ENCODE measurements around the gene DNAJC15.
A peak's percentile ranks its signal among the peaks of the same experiment; 100 is the strongest.

DNAJC15 gene

DNA sequence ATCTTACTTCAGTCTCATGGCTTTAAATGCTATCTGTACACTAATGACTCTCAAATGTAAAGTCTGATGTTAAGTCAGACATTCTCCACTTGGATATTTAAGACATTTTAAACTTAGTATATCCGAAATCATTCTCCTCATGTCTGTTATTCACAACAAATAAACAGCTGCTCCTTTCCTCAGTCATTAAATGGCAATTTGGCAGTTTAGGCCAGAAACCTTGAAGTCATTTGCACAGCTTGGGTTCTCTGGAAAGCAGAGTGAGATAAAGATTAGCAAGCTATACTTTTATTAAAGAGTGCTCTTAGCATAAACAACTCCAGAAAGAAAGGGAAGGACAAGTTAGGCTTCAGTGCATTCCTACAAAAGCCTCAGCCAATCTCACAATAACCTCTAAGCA lies 53.7 kb downstream of the DNAJC15 start:
- no peak for DNase-seq (ENCODE audit: low read depth)

GRCh38 chr13:43077461-43077860 lies 54.1 kb downstream of the DNAJC15 start:
- H3K4me3 ChIP-seq (ENCODE audit: low read depth, low read length), result no peak overlapping the region
- DNase-seq (ENCODE audit: low read depth), result no peak

More for the DNA sequence above, 53.7 kb downstream of the DNAJC15 start:
- no peak overlapping the region for H3K4me3 ChIP-seq (ENCODE audit: low read depth, low read length)

GRCh38 chr13:43077906-43078305 lies 54.5 kb downstream of the DNAJC15 start:
- H3K4me3 ChIP-seq (ENCODE audit: low read depth, low read length), result no peak overlapping the region
- DNase-seq (ENCODE audit: low read depth), result no peak

DNA sequence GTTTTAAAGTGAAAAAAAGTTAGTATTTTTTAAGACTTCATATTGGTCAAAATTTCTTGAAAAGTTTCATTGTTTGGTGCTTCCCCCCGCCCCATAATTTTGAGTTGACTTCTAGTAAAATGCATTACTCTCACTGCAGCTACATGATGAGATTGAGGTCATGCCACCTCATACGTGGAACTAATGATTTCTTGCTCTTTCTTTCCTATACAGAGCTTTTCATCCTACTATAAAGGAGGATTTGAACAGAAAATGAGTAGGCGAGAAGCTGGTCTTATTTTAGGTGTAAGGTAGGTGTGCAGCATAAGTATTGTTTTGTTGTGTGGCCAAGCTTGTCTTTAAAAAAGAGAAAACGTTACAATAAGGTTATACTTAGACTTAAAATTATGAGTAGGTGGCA lies 55.0 kb downstream of the DNAJC15 start:
- H3K4me3 ChIP-seq (ENCODE audit: low read depth, low read length), result no peak overlapping the region
- DNase-seq (ENCODE audit: low read depth), result no peak

- no peak for DNase-seq (ENCODE audit: low read depth)
- no peak overlapping the region for H3K4me3 ChIP-seq (ENCODE audit: low read depth, low read length)
These were observed 56.1 kb downstream of the DNAJC15 start for GRCh38 chr13:43079392-43079931.

DNA sequence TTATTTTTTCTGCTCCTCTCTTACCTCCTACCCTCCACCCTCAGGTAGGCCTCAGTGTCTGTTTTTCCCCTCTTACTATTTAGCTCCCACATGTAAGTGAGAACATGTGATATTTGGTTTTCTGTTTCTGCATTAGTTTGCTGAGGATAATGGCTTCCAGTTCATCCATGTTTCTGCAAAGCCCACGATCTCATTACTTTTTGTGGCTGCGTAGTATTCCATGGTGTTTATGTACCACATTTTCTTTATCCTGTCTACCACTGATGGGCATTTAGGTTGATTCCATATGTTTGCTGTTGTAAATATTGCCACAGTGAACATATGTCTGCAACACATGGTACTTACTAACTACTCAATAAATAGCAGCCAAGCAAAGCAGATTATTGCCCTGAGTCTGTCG lies 56.8 kb downstream of the DNAJC15 start:
- DNase-seq (ENCODE audit: low read depth), result no peak
- no peak overlapping the region for H3K4me3 ChIP-seq (ENCODE audit: low read depth, low read length)

GRCh38 chr13:43081866-43082265 lies 58.5 kb downstream of the DNAJC15 start:
- DNase-seq (ENCODE audit: low read depth), result no peak
- no peak overlapping the region for H3K4me3 ChIP-seq (ENCODE audit: low read depth, low read length)

GRCh38 chr13:43083750-43084149 lies 60.4 kb downstream of the DNAJC15 start:
- no peak for DNase-seq (ENCODE audit: low read depth)
- H3K4me3 ChIP-seq (ENCODE audit: low read depth, low read length), result no peak overlapping the region

DNA sequence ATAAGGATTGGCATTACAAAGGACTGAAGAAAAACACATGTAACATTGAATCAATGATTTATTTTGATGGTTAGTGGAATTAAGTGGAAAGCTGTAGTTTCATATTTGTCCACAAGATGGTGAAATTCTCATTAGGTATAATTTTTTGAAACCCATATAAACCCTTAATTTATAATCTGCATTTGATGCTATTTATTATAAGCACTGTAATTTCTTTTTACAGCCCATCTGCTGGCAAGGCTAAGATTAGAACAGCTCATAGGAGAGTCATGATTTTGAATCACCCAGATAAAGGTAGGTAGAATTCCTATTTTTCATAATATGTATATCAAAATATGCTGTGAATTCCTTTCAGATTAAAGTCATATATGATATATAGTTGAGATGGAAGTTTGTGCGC lies 62.2 kb downstream of the DNAJC15 start:
- no peak for DNase-seq (ENCODE audit: low read depth)

GRCh38 chr13:43086181-43086580 lies 62.8 kb downstream of the DNAJC15 start:
- DNase-seq (ENCODE audit: low read depth), result no peak

More for the DNA sequence above, 62.2 kb downstream of the DNAJC15 start:
- no peak overlapping the region for H3K4me3 ChIP-seq (ENCODE audit: low read depth, low read length)

GRCh38 chr13:43088093-43088511 lies 64.7 kb downstream of the DNAJC15 start:
- peak; percentile 7 for DNase-seq (ENCODE audit: low read depth)
- H3K4me3 ChIP-seq (ENCODE audit: low read depth, low read length), result no peak overlapping the region

More at GRCh38 chr13:43086181-43086580, 62.8 kb downstream of the DNAJC15 start:
- no peak overlapping the region for H3K4me3 ChIP-seq (ENCODE audit: low read depth, low read length)

- no peak overlapping the region for H3K4me3 ChIP-seq (ENCODE audit: low read depth, low read length)
- no peak for DNase-seq (ENCODE audit: low read depth)
These were observed 66.6 kb downstream of the DNAJC15 start for GRCh38 chr13:43089912-43090498.

DNA sequence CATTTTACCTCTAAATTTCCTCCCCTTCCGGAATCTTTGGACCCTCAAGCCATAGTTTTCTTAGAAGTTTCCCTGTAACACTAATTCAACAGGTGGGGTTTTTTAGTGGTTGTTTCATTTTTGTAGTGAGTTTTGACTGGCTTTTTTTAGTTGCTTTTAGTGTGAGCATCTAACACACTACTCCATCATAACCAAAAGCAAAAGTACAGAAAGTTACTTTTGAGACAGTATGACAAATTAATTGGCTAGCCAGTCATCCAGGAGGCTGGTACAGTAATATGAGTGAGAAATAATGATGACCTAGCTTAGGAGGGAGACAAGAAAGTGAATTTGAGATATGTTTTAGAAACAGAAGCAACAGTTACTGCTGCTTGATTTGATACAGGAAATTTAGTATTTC lies 71.5 kb downstream of the DNAJC15 start:
- DNase-seq (ENCODE audit: low read depth), result no peak
- H3K4me3 ChIP-seq (ENCODE audit: low read depth, low read length), result no peak overlapping the region

DNA sequence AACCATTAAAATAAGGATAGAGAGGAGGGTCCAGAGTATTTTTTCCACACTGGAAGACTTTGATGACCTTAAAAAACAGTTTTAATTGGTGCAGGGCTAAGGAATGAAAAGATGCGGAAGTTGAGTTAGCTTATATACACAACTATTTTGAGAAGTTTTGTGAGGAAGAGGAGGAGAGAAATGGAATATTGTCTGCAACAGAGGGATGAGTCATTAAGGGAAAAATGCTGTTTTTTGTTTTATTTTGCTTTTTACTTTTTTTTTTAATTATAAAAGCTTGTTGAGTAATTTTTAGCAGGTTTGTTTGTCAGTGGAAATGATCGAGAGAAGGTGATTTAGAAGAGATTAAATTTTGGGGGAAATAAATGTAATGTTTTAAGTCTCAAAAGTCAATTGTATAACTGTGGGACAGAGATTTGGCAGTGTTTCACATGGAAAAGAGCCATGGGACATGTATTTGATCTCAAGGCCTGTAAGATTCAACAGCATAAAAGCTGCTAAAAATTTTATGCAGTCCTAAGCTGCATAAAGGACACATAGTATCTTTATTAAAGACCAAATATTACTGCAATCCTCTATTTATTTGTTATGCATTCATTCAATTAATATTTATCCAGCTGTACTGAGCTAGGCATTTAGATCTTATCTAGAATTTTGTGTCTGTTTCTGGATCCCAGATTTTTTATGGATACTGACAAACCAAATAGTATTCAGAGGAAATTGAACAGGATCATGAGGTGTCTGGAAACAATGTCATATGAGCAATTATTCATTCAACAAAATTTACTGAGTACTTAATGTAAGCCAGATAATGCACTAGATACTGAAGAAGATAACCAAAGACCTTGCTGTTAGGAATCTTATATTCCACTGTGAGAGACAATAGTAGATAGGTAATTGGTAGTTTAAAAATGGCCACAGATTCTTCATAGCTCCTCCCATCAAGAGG lies 72.7 kb downstream of the DNAJC15 start:
- H3K4me3 ChIP-seq (ENCODE audit: low read depth, low read length), result no peak overlapping the region
- DNase-seq (ENCODE audit: low read depth), result no peak

DNA sequence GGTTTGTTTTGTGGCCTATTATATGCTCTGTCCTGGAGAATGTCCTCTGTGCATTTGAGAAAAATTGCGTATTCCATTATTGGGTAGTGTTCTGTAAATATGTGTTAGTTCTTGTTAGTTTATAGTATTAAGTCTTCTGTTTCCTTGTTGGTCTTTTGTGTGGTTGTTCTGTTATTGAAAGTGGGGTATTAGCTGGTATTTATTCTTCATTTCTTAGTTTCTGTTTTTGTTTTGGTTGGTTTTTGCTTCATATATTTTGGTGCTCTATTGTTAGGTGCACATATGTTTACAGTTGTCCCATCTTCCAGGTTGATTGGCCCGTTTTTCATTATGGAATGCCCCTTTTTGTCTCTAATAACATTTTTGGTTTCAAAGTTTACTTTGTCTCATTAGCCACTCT lies 77.3 kb downstream of the DNAJC15 start:
- H3K4me3 ChIP-seq (ENCODE audit: low read depth, low read length), result no peak overlapping the region
- no peak for DNase-seq (ENCODE audit: low read depth)

DNA sequence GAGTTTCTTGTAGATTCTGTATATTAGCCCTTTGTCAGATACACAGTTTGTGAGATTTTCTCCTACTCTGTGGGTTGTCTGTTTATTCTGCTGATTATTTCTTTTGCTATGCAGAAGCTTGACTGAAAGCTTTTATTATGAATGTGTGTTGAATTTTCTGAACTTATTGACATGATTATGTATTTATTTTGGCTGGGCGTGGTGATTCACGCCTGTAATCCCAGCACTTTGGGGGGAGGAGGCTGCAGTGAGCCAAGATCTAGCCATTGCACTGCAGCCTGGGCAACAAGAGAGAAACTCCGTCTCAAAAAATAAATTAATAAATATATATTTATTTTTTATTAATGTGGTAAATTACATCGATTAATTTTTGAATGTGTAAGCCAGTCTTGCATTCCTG lies 78.9 kb downstream of the DNAJC15 start:
- DNase-seq (ENCODE audit: low read depth), result no peak
- H3K4me3 ChIP-seq (ENCODE audit: low read depth, low read length), result no peak overlapping the region

DNA sequence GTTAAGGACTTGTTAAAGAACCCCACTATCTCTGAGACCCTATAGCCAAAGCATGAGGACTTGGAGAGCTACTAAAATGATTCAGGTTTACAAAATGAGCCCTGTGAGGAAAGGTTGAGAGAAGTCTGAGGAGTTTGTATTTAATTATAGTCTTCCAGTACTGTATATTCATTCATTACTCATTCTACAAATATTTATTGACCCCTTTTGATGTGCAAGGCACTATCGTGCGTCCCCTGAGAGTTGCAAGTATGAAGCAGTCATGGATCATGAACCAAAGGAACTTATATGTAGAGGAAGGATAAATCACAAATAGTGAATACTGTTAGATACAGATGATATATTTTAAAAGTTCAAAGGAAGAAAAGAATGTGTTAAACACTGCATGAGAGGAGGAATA lies 84.4 kb downstream of the DNAJC15 start:
- DNase-seq (ENCODE audit: low read depth), result peak; percentile 31

DNA sequence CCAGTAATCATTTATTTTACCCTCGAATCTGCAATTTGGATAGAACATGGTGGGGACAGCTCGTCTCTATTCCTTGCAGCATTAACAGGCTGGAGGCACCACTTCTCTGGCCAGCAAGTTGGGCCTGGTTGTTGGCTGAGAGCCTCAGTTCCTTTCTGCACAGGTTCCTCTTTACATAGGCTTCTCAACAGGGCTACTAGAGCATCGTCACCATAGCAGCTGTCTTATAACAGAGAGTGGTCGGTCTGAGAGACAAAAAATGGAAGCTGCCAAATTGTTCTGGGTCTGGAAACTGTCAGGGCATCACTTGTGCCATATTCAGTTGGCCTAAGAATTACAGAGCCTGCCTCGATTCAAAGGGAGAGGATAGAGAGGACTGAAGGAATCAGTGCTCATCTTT lies 86.7 kb downstream of the DNAJC15 start:
- H3K4me3 ChIP-seq (ENCODE audit: low read depth, low read length), result no peak overlapping the region
- DNase-seq (ENCODE audit: low read depth), result no peak

More for the DNA sequence above, 84.4 kb downstream of the DNAJC15 start:
- H3K4me3 ChIP-seq (ENCODE audit: low read depth, low read length), result no peak overlapping the region

GRCh38 chr13:43110658-43111057 lies 87.3 kb downstream of the DNAJC15 start:
- no peak overlapping the region for H3K4me3 ChIP-seq (ENCODE audit: low read depth, low read length)
- DNase-seq (ENCODE audit: low read depth), result no peak

GRCh38 chr13:43111559-43112400 lies 88.4 kb downstream of the DNAJC15 start:
- DNase-seq (ENCODE audit: low read depth), result no peak
- no peak overlapping the region for H3K4me3 ChIP-seq (ENCODE audit: low read depth, low read length)
